CD14-positive monocyte (primary cell): ENCODE data around the gene SERPINA12. TPM values are rescaled to one million over a fixed set of nuclear protein-coding genes. Genes with fewer than 3 reads are reported as not detected.

ENCODE experiments used
- DNase-seq, 3 donors: peaks; one replicate each; pipeline ENCODE4 v3.0.0-alpha.2; 2011 to 2022
- H2AFZ ChIP-seq: 2 replicates; pipeline ENCODE4 v1.6.0; 2012; ENCODE audit warnings: mild to moderate bottlenecking, low read depth, low read length, inconsistent platforms; ENCODE audit not compliant: insufficient read depth, poor library complexity, severe bottlenecking
- H3K27ac ChIP-seq, 2 donors: 1 replicate in 1 of 2; 2 replicates in 1 of 2; pipeline ENCODE4 v1.5.1; 2012 to 2013; ENCODE audit warnings: low read length in 2 of 2, control low read depth in 1 of 2, inconsistent platforms in 1 of 2, low read depth in 1 of 2, mild to moderate bottlenecking in 1 of 2
- H3K27me3 ChIP-seq, 2 donors: one replicate each; pipeline versions ENCODE4 v1.6.0 to v1.6.1; 2011 to 2013; ENCODE audit warnings: low read length in 2 of 2; ENCODE audit not compliant: control insufficient read depth in 2 of 2, insufficient read depth in 2 of 2
- H3K36me3 ChIP-seq, 2 donors: replicated peaks in 1 of 2; 1 replicate in 1 of 2; 2 replicates in 1 of 2; pipeline versions ENCODE4 v1.5.1 to v1.6.1; 2012 to 2013; ENCODE audit warnings: low read length in 2 of 2, control low read depth in 1 of 2, inconsistent platforms in 1 of 2, mild to moderate bottlenecking in 1 of 2; ENCODE audit not compliant: insufficient read depth in 2 of 2, control insufficient read depth in 1 of 2
- H3K4me1 ChIP-seq, 2 donors: 1 replicate in 1 of 2; 2 replicates in 1 of 2; pipeline versions ENCODE4 v1.5.1 to v1.6.1; 2012 to 2013; ENCODE audit warnings: low read length in 2 of 2, control low read depth in 1 of 2, inconsistent platforms in 1 of 2, mild to moderate bottlenecking in 1 of 2, moderate library complexity in 1 of 2; ENCODE audit not compliant: insufficient read depth in 2 of 2, control insufficient read depth in 1 of 2
- H3K4me2 ChIP-seq: replicated peaks from 2 replicates; pipeline ENCODE3; 2012; ENCODE audit warnings: low read length, moderate library complexity, mild to moderate bottlenecking; ENCODE audit not compliant: poor library complexity, severe bottlenecking; ENCODE audit errors: extremely low read depth
- H3K4me3 ChIP-seq, 3 experiments: fragments of 200-600 bp in 1 of 3; sonication (generic) in 1 of 3; replicated peaks in 1 of 3; 1 replicate in 2 of 3; 2 replicates in 1 of 3; pipeline ENCODE4 v1.5.1; 2011 to 2013; ENCODE audit warnings: low read length in 3 of 3, mild to moderate bottlenecking in 3 of 3, control low read depth in 2 of 3, low read depth in 2 of 3, inconsistent platforms in 1 of 3, moderate library complexity in 1 of 3
- H3K79me2 ChIP-seq: 2 replicates; pipeline ENCODE4 v1.6.0; 2012; ENCODE audit warnings: mild to moderate bottlenecking, control low read depth, inconsistent platforms, low read length, moderate library complexity; ENCODE audit not compliant: insufficient read depth
- H3K9ac ChIP-seq: 2 replicates; pipeline ENCODE4 v1.6.0; 2017; ENCODE audit warnings: low read length, mild to moderate bottlenecking; ENCODE audit not compliant: insufficient read depth, poor library complexity, severe bottlenecking
- H3K9me3 ChIP-seq, 2 donors: replicated peaks in 1 of 2; 1 replicate in 1 of 2; 2 replicates in 1 of 2; pipeline versions ENCODE4 v1.5.1 to v1.6.1; 2012 to 2013; ENCODE audit warnings: low read length in 2 of 2, control low read depth in 1 of 2; ENCODE audit not compliant: control insufficient read depth in 1 of 2, insufficient read depth in 1 of 2
- H4K20me1 ChIP-seq: 2 replicates; pipeline ENCODE4 v1.6.0; 2012; ENCODE audit warnings: mild to moderate bottlenecking, low read length, control low read depth, moderate library complexity; ENCODE audit not compliant: insufficient read depth
- H3K27ac Mint-ChIP-seq, 7 donors: one replicate each; pipeline ENCODE4 v1.8.0; 2020; ENCODE audit warnings: mild to moderate bottlenecking in 7 of 7, mixed read lengths in 7 of 7, moderate library complexity in 6 of 7, inconsistent platforms in 2 of 7
- H3K27me3 Mint-ChIP-seq, 3 donors: one replicate each; pipeline ENCODE4 v1.8.0; 2021 to 2022; ENCODE audit warnings: low read depth in 3 of 3, mild to moderate bottlenecking in 3 of 3, mixed read lengths in 3 of 3, moderate library complexity in 3 of 3, inconsistent platforms in 1 of 3
- H3K36me3 Mint-ChIP-seq, 2 donors: one replicate each; pipeline ENCODE4 v1.8.0; 2020; ENCODE audit warnings: mixed read lengths in 2 of 2, inconsistent platforms in 1 of 2, mild to moderate bottlenecking in 1 of 2
- H3K4me1 Mint-ChIP-seq: one replicate; pipeline ENCODE4 v1.8.0; 2020; ENCODE audit warnings: mild to moderate bottlenecking, mixed read lengths
- H3K4me3 Mint-ChIP-seq, 2 donors: one replicate each; pipeline ENCODE4 v1.8.0; 2020; ENCODE audit warnings: mild to moderate bottlenecking in 2 of 2, mixed read lengths in 2 of 2, moderate library complexity in 1 of 2
- H3K9me3 Mint-ChIP-seq, 7 donors: one replicate each; pipeline ENCODE4 v1.8.0; 2020 to 2022; ENCODE audit warnings: mixed read lengths in 7 of 7, mild to moderate bottlenecking in 6 of 7, moderate library complexity in 6 of 7, inconsistent platforms in 2 of 7
- WGBS: methylation state at CpG from one replicate; pipeline ENCODE4 v1.1.5; 2013; ENCODE audit warnings: missing lambda C conversion rate; ENCODE audit not compliant: insufficient coverage; 5-methylcytosine and 5-hydroxymethylcytosine counted together
- intact Hi-C, 2 donors: fragments of 100-400 bp; cut with micrococcal nuclease; formaldehyde crosslinking; loops; one replicate each; pipeline versions ENCODE4 v1.15.0 to v1.15.1; 2023
- polyA plus RNA-seq, 3 donors: library from polyadenylated mRNA; depleted of rRNA in 1 of 3; unstranded in 2 of 3; stranded (reverse) in 1 of 3; fragments of 300-500 nt in 2 of 3; fragments of >200 nt in 1 of 3; fragmentation: Illumina TruSeq in 2 of 3; gene quantifications; 1 replicate in 2 of 3; 2 replicates in 1 of 3; pipeline ENCODE4 v1.2.3, GENCODE V29; 2012 to 2021
- TF ChIP-seq, protein P1 (sequence below): fragments of 200-600 bp; IDR thresholded peaks from one replicate; pipeline ENCODE4 v1.8.0; 2022; ENCODE audit warnings: antibody characterized with exemption, mild to moderate bottlenecking

SERPINA12 gene
- polyA plus RNA-seq, 3 donors, result not detected

DNA sequence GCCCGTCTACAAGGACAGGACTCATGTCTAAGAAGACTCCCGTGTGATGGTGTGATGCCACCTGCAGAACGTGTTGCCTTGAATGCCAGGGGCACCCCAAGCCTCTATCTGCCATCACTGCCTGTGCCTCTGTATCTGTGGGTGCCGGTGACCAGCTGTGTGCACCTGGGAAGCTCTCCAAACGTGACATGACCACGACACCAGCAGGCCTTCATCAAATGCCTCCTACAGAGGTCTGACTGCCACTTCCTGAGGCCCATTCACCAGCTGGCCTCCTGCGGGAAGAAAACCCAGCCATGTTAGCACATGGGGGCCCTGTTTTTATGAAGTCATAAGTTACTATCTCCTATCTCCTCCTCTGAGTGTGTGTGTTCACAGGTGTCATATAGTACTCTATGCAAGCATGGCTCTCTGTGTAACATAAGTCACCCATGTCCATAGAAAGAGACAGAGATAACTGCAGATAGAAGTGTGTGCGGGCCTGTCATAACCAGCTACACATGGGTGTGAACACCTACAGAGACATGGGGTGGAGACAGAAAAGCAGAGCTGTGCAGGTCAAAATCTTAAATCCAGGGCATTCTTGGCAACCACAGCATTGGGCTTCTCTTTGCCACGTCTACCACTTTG is 33.7 kb upstream of the SERPINA12 start:
- TF ChIP-seq, protein P1, sequence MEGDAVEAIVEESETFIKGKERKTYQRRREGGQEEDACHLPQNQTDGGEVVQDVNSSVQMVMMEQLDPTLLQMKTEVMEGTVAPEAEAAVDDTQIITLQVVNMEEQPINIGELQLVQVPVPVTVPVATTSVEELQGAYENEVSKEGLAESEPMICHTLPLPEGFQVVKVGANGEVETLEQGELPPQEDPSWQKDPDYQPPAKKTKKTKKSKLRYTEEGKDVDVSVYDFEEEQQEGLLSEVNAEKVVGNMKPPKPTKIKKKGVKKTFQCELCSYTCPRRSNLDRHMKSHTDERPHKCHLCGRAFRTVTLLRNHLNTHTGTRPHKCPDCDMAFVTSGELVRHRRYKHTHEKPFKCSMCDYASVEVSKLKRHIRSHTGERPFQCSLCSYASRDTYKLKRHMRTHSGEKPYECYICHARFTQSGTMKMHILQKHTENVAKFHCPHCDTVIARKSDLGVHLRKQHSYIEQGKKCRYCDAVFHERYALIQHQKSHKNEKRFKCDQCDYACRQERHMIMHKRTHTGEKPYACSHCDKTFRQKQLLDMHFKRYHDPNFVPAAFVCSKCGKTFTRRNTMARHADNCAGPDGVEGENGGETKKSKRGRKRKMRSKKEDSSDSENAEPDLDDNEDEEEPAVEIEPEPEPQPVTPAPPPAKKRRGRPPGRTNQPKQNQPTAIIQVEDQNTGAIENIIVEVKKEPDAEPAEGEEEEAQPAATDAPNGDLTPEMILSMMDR, result no peak
- Histone ChIP-seq H3K36me3 (no peaks in the 10 kb centered on the region), H3K27me3 (no peaks in the 10 kb centered on the region), H3K79me2 (no peaks in the 10 kb centered on the region), H3K27ac (no peak overlapping the region), H3K4me1 (no peaks in the 10 kb centered on the region), H4K20me1 (no peaks in the 10 kb centered on the region), H2AFZ (no peak overlapping the region), H3K9ac (no peak overlapping the region), H3K4me2 (no peak overlapping the region), H3K9me3 (peaks cover 15 to 18% of the 10 kb centered on the region in 2 donors), H3K4me3 (no peak overlapping the region)
- H3K4me1 Mint-ChIP-seq, result no peaks in the 10 kb centered on the region
- intact Hi-C loops, result no loop called here
- no peak for DNase-seq
- no peak overlapping the region for H3K4me3 Mint-ChIP-seq
- 90% methylated on average over 4 of the region's 9 CpGs for WGBS
- H3K27ac Mint-ChIP-seq, result peak overlapping the region in 1 of 7 donors; percentile 40
- H3K36me3 Mint-ChIP-seq, result no peaks in the 10 kb centered on the region
- peaks cover 0 to 16% (median 11%) of the 10 kb centered on the region in 7 donors for H3K9me3 Mint-ChIP-seq
- H3K27me3 Mint-ChIP-seq, result peaks cover 8 to 11% (median 10%) of the 10 kb centered on the region in 3 donors

DNA sequence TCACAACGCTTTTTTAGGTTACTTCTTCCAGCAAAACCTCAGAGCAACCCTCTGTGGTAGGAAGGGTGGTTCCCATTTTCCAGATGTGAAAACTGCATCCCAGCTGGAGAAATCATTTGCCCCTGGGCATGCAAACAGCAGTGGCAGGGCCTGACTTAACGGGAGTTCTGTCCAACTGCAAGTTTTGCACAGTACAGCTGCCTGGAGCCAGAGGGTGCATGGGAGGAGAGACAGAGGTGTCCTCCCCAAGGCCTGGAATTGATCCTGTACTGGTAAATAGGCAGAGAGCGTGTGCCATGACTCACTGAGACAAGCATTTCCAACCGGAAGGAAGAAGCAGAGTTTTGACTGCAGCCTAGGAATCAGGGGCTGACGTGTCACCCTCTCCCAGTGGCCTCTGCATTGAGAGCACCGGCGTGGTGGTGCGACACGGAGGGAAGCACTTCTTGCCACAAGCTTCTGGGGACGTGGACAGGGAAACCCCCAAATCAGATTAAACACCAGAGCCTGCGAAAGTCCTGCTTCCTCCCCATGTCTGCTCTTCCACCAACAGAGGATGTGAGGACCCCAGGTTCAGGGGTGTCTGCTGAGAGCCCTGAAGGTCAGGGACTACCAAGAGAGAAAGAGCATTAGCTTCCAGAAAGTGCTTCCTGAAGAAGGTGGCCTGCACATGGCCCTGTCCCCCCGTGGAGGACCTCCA is 33.0 kb upstream of the SERPINA12 start:
- peaks cover 7 to 11% (median 10%) of the 10 kb centered on the region in 3 donors for H3K27me3 Mint-ChIP-seq
- H3K4me2 ChIP-seq, result no peak overlapping the region

More for the DNA sequence above, 33.0 kb upstream of the SERPINA12 start:
- Histone ChIP-seq H3K4me3 (no peak overlapping the region), H4K20me1 (no peaks in the 10 kb centered on the region), H3K27me3 (no peaks in the 10 kb centered on the region), H3K27ac (no peak overlapping the region), H3K9ac (no peak overlapping the region), H2AFZ (no peak overlapping the region), H3K36me3 (no peaks in the 10 kb centered on the region), H3K9me3 (peaks cover 15 to 18% of the 10 kb centered on the region in 2 donors), H3K79me2 (no peaks in the 10 kb centered on the region), H3K4me1 (no peaks in the 10 kb centered on the region)
- whole genome bisulfite sequencing, result 77% methylated on average over 11 of the region's 12 CpGs
- Mint-ChIP-seq H3K36me3 (no peaks in the 10 kb centered on the region), H3K27ac (peak overlapping the region in 1 of 7 donors; percentile 45), H3K4me1 (no peaks in the 10 kb centered on the region), H3K4me3 (no peak overlapping the region), H3K9me3 (peaks cover 0 to 16% (median 11%) of the 10 kb centered on the region in 7 donors)
- TF ChIP-seq, protein P1, result no peak
- no peak for DNase-seq
- intact Hi-C loops, result no loop called here
